Choroid plexus epithelial cell (primary cell): ENCODE measurements around the gene COQ10A.

Experiments
- DNase-seq: peaks from one replicate; pipeline ENCODE4 v3.0.0-alpha.2; 2010; ENCODE audit warnings: low read depth
- H3K4me3 ChIP-seq: 2 replicates; pipeline ENCODE4 v1.5.1; 2011; ENCODE audit warnings: low read depth, mild to moderate bottlenecking, control low read depth, low read length, moderate library complexity
- TF ChIP-seq, protein P1 (sequence below): conservative IDR thresholded peaks from 2 replicates; pipeline ENCODE4 v1.5.1; 2011; ENCODE audit warnings: low read depth, mild to moderate bottlenecking, control low read depth, inconsistent platforms, low read length, moderate library complexity

The COQ10A gene

DNA sequence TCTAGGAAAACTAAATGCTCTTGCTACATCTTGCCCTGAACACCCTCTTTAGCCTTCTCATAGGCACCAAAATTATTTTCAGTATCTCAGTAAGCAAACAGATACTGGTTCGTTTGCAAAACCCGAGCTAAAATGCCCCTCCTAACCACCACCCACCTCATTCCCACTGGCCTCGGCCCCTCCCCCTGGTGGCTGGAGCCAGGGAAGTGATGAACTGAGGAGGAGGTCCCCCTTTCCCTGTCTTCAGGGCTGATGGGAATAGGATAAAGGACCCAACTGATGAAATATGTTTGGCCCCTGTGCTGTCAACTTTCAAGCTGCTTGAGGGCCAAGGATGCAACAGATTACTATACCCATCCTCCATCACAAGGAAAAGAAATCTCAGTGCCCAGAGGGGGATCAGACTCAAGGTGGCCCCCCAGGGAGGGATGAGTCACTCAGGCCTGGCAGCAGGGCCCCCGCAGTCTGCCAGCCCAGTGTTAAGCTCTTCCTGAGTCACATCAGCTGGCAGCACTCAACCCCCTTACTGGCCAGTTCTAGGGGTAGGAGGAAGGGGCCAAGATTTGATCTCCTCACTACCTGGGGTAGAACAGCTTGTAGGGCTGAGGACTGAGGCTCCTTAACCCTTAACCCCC, 10.3 kb upstream of the COQ10A start:
- DNase-seq, result peak; percentile 18
- H3K4me3 ChIP-seq, result no peak overlapping the region
- TF ChIP-seq, protein P1, sequence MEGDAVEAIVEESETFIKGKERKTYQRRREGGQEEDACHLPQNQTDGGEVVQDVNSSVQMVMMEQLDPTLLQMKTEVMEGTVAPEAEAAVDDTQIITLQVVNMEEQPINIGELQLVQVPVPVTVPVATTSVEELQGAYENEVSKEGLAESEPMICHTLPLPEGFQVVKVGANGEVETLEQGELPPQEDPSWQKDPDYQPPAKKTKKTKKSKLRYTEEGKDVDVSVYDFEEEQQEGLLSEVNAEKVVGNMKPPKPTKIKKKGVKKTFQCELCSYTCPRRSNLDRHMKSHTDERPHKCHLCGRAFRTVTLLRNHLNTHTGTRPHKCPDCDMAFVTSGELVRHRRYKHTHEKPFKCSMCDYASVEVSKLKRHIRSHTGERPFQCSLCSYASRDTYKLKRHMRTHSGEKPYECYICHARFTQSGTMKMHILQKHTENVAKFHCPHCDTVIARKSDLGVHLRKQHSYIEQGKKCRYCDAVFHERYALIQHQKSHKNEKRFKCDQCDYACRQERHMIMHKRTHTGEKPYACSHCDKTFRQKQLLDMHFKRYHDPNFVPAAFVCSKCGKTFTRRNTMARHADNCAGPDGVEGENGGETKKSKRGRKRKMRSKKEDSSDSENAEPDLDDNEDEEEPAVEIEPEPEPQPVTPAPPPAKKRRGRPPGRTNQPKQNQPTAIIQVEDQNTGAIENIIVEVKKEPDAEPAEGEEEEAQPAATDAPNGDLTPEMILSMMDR, result peak; percentile 35

DNA sequence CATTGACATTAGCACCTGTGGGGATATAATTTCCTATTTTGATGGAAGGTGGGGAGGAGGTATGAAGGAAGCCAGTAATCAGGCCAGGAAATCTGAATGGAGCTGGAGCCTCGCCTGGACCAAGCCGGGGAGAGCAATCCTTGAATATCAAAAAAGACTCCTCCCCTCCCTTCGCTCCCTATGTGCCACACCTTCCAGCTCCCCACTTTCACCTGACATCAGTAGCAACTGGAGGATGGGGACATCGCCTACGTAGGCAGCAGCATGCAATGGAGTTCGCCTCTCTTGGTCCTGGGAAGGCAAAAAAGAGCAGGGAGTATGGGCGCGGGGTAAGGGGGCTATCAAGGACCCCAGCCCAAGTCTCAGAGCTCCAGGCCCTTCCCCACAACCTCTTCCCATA, 9.7 kb upstream of the COQ10A start:
- DNase-seq, result no peak
- peak overlapping the region; percentile 84 for H3K4me3 ChIP-seq
- TF ChIP-seq, protein P1, result no peak

DNA sequence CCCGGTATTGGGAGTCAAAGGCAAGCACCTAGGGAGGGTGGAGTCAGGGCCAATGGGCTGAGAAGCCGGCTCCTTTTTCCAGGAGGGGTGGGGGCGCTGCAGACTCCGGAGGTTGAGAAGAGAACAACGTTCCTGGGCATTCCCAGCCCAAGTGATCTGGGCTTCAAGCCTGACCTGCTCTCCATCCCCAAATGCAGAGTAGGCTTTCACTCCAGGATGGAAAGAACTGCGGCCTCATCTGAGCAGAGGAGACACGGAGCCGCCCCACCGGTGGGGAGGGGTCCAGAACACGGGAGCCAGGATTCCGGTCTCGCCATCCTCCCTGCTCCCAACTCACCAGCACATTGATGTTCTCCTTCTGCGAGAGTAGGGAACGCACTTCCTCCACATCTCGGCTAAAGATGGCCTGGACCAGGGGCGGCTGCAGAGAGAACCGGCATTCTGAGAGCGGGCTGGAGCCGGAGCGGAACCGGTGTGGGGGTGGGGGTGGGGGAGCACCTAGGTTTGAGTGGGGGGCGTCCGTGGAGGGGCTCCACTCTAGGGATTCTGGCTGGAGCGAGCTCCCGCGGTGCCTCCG, 9.2 kb upstream of the COQ10A start:
- DNase-seq, result peak; percentile 36
- TF ChIP-seq, protein P1, result no peak
- H3K4me3 ChIP-seq, result peak overlapping the region; percentile 84

DNA sequence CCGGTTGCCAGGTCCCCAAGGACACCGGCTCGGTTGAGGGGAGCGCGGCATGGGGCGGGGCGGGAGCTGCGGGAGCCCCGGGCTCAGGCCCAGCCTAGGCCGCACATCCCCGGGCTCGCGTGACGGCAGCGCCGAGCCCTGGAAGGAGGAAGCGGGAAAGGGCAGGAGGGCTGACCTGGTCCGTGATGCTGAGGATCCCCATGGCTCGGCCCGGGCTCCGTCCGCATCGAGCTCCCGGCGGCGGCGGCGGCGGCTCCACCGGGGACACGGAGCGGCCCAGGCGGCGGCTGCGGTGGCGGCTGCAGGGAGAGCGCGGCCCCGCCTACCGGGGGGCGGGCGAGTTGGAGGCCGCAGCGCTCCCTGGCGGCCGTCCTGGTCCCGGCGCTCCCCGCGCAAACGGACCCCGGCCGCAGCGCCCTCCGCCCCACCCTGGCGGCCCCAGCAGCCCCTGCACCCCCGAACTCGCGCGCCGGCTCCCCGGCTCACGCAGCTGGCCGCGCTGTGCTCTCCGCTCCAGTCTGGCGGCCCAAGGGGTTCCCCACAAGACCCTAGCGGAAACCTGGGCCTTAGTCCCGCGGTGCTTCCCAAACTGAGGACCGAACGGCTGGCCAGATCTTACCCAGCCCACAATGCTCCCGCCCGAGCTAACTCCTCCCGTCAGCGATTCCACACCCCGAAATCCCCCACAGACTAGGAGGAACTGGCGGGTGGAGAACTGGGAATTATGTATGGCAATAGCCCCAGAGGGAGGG, 8.5 kb upstream of the COQ10A start, which contains the start of gene ANKRD52:
ANKRD52 (minus strand) TSS at position 317 of the 752 bp plus-strand sequence; CDS start at position 202, 115 bp downstream.
- peak within 1 kb of the TSS; percentile 84 for H3K4me3 ChIP-seq

DNA sequence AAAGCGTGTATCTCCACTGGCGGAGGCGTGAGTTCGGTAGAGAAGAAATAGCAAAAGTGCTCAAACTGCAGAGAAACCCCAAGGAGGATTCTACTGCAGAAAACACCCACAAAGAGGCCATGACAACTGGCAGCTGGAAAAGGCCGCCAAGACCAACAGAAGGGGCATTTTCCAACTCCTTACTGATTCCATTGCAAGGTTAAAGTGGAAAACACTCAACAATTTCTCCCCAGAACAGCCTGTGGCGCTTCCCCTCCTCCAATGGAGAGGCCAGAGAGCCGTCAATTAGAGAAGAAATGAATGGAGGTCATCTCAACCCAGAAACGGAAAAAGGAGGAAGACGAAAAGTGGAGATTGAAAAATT, 7.9 kb upstream of the COQ10A start:
- TF ChIP-seq, protein P1, result no peak
- peak overlapping the region; percentile 84 for H3K4me3 ChIP-seq
- no peak for DNase-seq

More for the DNA sequence above, 8.5 kb upstream of the COQ10A start, which contains the start of gene ANKRD52:
- TF ChIP-seq, protein P1, result peak; percentile 44
- DNase-seq, result peak; percentile 67

DNA sequence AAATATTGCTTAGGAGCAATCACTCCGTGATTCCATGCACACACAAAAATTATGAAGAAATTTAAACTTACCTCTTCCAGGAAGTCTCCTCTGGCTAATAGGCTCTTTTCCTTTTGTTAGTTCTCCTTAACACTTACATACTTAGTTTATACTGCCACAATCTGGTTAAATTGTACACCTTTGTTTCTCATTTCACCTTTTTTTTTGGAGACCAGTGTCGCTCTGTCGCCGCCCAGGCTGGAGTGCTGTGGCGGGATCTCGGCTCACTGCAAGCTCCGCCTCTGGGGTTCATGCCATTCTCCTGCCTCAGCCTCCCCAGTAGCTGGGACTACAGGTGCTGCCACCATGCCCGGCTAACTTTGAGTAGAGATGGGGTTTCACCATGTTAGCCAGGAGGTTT, 6.4 kb upstream of the COQ10A start:
- no peak for DNase-seq
- TF ChIP-seq, protein P1, result no peak
- no peak overlapping the region for H3K4me3 ChIP-seq
